Pulmonary artery endothelial cell (primary cell): ENCODE results near the gene CYP27B1. TPM values are rescaled to one million over a fixed set of nuclear protein-coding genes. Genes with fewer than 3 reads are reported as not detected.

ENCODE experiments used
- DNase-seq: peaks from one replicate; pipeline ENCODE4 v3.0.0-alpha.2; 2011; ENCODE audit warnings: low read depth, low spot score
- total RNA-seq: library from RNA; depleted of rRNA; stranded (reverse); fragments of >200 nt; gene quantifications from 2 replicates; pipeline ENCODE4 v1.2.3, GENCODE V29; 2014

Gene CYP27B1
- total RNA-seq, 1 donor from 2014 or later, result 0.66 TPM

- DNase-seq, result no peak
These were observed 30.7 kb downstream of the CYP27B1 start for GRCh38 chr12:57735952-57736740.

GRCh38 chr12:57735198-57735855 is 31.6 kb downstream of the CYP27B1 start:
- DNase-seq, result no peak

- DNase-seq, result no peak
These were observed 32.3 kb downstream of the CYP27B1 start for GRCh38 chr12:57734591-57734990.

- no peak for DNase-seq
These were observed 33.0 kb downstream of the CYP27B1 start for GRCh38 chr12:57733928-57734327.

GRCh38 chr12:57732726-57733593 is 33.9 kb downstream of the CYP27B1 start:
- DNase-seq, result no peak

GRCh38 chr12:57732270-57732669 is 34.6 kb downstream of the CYP27B1 start:
- DNase-seq, result no peak

GRCh38 chr12:57731411-57732080 is 35.3 kb downstream of the CYP27B1 start:
- no peak for DNase-seq

- no peak for DNase-seq
These were observed 36.4 kb downstream of the CYP27B1 start for GRCh38 chr12:57730336-57731067.

GRCh38 chr12:57729321-57729844 is 37.5 kb downstream of the CYP27B1 start:
- no peak for DNase-seq

GRCh38 chr12:57727758-57728395 is 39.0 kb downstream of the CYP27B1 start:
- no peak for DNase-seq

GRCh38 chr12:57726884-57727757 is 39.8 kb downstream of the CYP27B1 start:
- DNase-seq, result no peak

- peak; percentile 59 for DNase-seq
These were observed 40.6 kb downstream of the CYP27B1 start for GRCh38 chr12:57726151-57726883.

GRCh38 chr12:57725851-57726150 is 41.1 kb downstream of the CYP27B1 start:
- no peak for DNase-seq

- no peak for DNase-seq
These were observed 41.7 kb downstream of the CYP27B1 start for GRCh38 chr12:57724936-57725740.

GRCh38 chr12:57724003-57724935 is 42.6 kb downstream of the CYP27B1 start:
- DNase-seq, result no peak

GRCh38 chr12:57723630-57723962 is 43.3 kb downstream of the CYP27B1 start:
- DNase-seq, result no peak
